GM18499 (cell line): Measurements from ENCODE around the gene METTL26.

Experiments used
- ATAC-seq: cut with Tn5 transposase; IDR thresholded peaks from one replicate; pipeline ENCODE4 v1.9.1; 2021; ENCODE audit warnings: moderate number of reproducible peaks; ENCODE audit not compliant: insufficient read depth, unreplicated experiment

METTL26 gene

DNA sequence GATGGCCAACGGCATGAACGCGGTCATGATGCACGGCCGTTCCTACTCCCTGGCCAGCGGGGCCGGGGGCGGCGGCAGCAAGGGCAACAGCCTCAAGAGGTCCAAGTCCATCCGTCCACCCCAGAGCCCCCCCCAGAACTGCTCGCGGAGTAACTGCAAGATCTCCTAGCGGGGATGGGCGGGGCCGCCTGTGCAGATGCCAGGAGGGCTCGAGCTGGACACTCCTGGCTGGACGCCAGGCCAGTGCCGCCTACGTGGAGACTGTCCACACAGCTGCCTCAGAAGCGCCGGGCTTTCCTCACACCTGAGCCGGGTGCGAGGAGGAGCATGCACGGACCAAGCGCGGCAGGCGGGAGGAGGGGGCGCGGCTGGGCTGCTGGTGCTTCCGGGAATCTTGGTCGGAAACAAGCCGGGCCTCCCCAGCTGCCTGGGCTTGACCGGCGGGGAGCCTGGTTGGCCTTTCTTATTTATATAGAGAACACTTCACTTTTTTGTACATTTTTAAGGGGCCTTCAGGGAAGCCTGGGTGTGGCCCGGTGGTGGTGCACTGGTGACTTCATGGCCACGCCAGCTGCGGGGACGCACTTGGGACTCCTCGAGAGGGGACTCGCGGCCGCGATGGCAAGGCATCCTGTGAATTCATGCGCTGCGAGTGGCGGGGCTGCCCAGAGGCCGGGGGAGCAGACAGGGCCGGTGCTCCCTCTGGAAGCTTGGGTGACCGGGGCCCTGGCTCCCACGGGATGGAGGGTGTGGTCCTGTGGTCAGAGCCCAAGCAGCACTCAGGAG, 8.5 kb downstream of the METTL26 start:
- ATAC-seq: no peak

DNA sequence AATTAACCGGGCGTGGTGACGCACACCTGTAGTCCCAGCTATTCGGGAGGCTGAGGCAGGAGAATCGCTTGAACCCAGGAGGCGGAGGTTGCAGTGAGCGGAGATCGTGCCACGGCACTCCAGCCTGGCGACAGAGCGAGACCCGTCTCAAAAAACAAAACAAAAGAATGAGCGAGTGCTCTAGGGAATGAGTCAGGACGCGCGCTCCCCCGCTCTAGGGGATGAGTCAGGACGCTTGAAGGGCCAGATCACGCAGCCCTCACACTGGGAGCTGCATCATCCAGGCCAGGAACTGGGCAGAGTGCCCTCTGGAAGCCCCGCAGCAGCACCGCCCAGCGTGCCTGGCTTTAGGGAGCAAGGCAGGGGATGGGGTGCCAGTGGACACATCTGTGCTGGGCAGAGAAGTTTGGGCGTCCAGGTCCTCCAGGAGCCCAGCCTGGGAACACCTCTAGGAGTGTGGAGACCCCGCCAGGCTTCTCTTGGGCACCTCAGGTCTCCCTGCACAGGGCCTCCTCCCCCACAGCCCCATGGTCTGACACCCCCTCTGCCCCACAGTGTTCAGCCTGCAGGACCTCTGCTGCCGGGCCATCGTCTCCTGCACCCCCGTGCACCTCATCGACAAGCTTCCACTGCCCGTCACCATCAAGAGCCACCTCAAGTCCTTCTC, 9.2 kb downstream of the METTL26 start:
- ATAC-seq: no peak

DNA sequence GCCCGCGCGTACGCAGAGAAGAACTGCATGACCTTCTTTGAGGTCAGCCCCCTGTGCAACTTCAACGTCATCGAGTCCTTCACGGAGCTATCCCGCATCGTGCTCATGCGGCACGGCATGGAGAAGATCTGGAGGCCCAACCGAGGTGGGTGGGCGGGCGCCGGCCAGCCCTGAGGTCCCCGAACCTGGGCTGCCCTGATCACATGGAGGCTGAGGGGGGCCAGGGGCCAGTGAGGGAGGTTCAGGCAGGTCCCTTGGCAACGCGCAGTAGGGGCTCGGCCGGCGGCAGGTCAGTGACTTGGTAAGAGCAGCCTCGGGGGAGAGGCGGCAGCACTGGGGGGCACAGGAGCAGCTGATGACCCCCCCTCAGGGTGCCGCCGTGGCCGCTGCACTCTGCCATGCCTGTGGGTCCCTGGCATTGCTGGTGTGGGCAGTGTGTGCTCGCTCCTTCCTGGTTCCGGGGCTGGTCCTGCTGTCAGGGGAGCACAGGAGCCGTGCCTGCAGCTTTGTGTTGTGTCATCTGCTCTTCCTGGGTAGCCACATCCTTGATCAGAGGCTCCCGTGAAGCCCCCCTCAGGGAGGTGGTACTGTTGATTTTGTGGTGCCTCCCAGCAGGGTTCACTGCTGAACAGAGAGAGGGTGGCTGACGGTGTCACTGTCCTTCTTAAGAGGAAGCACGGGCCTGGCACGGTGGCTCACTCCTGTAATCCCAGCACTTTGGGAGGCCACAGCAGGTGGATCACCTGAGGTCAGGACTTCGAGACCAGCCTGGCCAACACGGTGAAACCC, 9.9 kb downstream of the METTL26 start:
- ATAC-seq: no peak

DNA sequence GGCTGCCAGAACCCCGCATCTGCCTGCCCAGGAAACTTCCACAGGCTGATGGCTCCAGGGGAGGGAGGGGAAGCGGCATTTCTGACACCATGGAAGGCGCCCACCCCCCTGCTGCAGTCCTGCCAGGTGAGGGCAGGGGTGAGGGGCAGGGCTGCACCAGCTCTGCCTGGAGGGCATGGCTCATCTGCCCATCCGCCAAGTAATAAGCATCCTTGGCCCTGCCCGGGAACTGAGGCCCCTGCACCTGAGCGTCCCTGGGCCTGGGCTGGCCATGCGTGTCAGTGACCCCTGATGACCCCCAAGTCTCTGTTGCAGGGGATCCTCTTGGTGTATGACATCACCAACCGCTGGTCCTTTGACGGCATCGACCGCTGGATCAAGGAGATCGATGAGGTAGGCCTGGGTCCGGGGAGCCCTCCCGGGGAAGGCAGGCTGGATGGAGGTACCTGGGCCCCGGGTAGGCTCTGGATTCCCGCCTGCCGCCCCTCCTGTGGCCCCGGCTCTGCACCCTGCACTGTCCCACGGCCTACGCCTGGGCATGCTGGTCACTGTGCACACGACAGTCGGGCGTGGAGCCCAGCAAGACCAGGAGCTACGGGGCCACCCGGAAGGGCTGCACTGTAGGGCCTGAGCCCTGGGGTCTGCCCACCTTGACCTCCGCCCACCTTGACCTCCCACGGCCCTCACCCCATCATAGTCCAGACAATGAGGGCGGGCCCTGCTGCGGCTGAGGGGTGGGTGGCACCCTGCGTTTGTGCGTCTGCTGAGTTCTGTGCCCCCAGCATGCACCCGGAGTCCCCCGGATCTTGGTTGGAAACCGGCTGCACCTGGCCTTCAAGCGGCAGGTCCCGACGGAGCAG, 10.8 kb downstream of the METTL26 start:
- ATAC-seq: no peak

DNA sequence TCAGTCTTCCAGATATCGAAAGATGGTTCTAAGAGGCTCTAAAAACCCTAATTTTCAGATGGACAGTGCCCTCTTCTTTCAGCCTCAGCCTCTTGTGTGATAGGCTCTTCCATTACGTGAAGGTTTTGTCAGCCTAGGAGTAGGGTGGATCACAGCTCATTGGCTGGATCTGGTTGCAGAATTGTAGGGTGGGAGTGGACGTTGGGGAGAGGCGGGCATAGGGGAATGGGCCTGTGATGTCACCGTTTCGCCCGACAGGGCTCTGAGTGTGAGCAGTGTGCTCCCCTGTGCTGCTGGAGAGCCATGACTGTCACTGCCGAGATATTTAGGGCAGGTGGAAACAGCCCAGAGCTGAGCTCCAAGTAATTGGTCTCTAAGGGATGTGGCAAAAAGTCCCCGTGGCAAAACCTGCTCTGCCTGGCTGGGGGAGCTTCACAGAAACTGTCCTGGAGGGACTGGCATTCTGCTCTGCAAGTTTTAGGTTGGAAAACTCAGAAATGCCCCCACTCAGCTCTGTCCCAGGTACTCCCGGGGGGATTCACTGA, 11.5 kb downstream of the METTL26 start:
- no peak for ATAC-seq

DNA sequence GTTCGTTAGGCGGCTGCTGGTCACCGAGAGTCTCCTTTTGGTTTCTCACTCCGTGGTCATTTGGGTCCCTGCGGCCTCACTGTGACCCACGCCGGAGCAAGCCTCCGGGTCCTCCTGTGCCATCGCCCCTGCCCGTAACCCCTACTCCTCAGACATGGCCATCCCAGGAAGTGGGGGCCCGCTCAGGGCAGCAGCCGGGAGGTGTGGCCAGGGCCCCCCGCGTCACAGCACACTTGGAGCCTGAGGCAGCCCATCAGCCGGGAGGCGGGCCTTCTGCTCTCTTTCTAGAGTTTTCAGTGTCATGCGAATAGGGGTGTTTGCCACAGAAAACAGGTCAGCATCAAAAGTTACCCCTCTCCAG, 13.2 kb downstream of the METTL26 start:
- no peak for ATAC-seq

DNA sequence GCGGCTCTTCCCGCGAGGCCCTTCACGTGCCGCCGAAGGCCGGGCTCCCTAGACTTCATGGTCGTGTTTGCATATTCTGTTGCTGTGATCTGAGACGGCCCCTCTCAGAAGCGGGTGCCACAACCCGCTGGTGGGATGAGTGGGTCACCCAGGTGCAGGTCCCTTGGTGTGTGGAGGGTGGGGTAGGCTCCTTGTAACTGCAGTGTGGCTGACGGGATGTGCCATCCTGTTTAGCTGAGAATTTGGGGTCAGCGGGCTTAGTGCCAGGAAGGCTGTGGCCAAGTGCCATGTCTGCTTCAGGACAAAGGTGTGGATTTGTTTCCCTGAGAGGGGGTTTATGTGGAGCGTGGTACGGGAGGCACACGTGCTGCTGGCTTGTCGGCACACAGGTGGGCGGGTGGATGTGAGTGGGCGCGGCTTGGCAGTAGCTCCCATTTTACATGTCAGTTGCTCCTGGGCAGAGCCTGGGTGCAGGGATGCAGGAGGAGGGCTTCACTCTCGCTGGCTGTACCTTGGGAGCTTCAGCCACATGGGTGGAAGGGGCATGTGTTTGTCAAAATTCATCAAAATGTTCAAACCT, 14.5 kb downstream of the METTL26 start:
- ATAC-seq: no peak

DNA sequence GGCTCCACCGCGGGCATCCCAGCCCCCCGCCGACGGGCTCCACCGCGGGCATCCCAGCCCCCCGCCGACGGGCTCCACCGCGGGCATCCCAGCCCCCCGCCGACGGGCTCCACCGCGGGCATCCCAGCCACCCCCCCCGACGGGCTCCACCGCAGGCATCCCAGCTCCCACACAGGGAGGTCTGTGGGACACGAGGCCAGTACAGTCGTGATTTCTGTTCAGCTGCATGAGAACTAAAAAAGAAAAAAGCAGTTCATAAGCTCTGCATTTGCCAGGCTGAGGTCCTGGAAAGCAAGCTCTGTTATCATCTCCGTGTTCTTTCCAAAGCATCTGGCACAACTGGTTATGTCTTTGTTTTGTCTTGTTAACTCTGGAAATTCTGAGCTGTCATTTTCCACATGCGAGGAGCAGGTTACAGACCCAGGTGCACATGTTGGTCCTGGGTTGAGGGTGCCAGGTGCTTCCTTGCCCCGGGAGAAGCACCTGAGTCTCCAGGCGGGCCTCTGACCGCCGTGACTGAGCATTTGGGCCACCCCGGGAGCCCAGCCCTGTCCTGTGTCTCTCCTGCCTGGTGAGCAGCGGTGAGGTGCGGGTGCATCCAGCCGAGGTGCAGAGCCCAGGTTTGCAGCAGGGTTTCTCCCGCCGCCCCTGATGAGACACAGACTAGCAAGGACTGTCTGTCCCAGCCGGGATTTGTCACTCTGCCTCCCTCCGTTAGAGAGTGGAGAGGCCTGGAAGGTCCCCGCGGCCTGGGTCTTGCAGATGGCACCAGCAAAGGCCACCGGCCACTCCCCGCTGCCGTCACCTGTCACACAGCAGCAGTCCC, 15.2 kb downstream of the METTL26 start:
- ATAC-seq: no peak

DNA sequence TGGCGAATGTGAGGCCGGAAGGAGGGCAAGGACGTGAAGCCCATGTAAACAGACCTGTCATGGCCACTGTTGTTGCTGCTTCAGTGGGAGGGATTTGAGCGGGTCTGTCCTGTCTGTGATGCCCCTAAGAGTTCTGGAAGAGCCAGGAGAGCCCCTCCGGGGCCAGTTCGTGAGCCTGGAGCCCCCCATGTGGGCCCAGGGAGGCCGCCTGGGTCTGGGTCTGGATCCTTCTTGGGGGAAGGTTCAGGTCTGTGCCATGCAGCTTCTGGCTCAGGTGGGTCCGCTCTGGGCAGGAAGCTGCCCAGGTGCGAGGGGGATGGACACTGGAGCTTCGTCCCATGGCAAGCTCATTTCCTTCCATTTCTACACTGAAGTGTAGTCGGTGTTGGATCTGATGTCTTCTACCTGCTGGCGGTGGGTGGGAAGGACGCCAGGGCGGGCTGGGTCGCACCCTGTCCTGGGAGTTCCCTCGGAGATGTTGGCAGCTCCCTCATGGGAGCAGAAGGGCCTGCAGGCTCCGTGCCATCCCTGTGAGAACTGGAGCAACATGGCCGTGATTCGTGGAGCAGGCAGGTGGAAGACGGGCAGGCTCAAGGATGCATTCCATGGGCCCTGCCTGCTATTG, 16.5 kb downstream of the METTL26 start:
- ATAC-seq: no peak

DNA sequence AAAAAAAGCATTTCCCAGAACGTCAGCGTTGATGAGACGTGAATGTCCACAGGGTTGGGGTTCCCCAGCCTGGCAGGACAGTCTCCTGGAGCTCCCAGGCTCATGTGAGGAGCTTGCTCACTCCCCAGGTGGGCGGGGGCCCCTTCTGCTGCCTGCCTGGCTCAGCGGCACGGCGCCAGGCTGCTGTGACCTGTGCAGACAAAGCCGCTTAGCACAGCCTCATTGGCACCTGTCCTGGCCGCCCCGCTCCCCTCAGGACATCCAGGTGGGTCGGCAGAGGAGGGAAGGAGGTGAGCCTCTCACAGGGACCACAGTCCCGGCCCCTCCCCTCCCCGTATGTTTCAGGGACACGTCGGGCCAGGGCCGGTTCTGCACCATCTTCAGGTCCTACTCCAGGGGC, 18.2 kb downstream of the METTL26 start:
- no peak for ATAC-seq

DNA sequence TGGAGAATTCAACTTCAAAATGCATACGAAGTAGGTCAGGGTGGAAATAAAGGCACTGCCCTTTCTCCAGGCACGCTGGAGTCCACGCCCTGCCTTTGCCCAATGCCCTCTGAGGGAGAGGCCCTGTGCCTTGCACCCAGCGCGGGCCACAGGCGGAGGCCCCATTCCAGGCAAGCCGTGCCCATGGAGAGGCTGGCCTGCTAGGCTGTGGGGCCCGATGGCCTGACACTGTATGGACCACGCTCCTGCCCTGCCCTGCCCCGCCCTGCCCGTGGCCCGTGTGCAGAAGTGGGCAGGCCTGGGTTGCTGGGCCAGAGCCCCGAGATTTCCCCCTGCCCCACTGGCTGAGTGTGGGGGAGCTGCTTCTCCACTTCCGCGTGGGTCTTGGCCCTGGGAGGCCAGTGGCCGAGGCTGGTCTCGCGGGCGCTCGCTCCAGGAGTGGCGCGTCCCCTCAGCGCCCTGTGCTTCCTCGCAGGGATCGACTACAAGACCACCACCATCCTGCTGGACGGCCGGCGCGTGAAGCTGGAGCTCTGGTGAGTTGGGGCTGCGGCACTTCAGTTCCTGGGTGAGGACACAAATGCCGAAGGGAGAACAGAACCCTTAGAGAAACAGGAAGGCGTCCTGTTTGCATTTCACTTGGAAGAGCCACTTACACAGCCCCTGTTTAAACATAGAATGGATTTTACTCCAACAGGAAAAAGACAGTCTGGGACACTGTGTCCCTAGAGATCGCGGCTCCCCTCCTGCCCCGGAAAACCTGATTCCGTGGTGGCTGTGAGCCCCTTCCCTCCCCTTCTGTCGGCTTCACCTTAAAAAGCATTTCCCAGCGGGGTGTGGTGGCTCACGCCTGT, 19.1 kb downstream of the METTL26 start:
- ATAC-seq: no peak

DNA sequence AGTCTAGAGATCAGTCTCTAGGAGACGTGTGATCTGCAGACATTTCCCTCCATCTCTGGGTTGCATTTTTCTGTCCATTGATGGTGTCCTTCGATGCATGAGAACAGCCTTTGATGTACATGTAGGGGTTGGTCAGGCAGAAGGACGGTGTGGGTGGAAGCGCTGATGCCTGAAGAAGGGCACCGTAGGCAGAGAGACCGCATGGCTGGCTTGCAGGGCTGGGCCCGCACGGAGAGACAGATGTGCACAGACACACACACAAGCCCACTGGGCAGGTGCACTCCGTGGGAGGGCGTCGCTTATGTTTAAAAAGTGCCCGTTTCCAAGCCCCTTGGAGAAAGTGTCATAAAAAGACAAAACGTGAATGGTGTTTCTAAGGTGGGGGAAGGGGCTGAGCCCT, 21.0 kb downstream of the METTL26 start:
- no peak for ATAC-seq

DNA sequence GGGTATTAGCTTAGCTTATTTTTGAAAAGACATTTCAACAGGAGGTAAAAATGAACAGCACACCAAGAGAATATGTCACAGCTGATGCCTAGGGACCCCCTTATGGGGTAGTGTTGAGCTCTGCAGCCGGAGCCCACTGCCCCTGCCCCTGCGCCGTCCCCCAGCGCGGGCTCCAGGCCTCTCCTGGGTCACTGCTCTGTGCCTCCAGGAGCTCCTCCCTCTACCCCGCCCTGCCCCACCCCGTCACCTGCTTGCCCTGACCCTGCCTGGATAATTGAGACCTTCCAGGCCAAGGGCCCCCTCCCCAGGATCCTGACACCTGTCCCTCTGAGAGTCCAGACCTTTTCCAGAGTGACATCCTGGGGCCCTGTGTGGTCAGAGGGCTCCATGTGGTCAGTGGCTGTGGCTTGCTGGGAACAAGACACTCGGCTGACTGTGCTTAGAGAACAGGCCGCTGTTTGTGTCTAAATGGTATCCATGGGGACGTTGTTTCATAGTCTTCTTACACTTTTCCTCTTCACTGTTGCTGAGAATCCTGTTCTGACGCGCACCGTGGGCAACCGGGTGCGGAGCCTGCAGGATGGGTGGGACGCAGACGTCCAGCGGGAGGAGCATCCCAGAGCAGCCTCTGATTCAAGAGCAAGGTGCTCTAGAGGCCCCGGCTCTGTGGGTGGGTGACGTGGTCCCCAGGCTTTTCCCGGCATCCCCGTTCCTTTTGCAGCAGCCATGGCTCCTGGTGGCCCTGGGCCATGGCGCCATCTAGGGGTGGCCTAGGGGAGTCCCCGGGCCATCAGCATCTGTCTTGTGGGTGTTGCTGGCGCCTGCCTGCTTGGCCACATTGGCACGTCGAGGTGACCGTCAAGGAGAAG, 25.4 kb downstream of the METTL26 start:
- ATAC-seq: no peak

DNA sequence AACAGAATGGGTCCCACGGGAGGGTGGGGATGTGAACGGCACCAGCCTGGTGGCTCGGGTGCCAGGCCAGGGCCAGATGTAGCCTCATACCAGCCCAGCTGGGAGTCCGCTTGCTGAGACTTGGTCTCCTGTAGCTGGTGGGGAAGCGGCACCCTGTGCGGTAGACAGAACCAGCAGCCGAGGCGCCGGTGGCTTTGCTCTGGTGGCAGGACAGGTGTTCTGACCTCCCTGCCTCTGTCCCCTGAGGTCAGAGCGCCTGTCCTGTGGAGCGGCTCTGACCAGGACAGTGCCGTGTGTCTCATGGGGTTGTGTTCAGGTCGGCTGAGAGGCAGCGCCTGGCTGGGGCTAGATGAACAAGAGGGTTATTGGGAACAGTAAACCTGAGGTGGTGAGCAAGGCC, 26.1 kb downstream of the METTL26 start:
- ATAC-seq: no peak

DNA sequence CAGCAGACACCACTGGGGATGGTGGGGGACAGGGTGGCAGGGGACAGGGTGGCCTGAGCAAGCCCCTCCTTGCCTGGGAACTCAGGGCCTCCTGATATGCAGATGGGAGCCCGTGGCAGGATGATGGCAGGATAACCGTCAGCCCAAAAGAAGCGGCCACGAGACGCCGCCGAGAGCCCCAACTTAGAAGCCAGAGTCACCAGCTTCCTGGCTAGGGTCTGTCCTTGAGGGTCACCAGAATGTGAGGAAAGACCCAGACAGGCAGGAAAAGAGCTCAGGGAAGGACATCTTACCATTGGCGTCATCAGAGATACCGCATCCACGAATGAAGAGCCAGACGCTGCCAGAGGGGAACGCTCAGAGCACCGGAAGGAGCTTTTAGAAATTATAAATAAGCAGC, 26.8 kb downstream of the METTL26 start:
- no peak for ATAC-seq

DNA sequence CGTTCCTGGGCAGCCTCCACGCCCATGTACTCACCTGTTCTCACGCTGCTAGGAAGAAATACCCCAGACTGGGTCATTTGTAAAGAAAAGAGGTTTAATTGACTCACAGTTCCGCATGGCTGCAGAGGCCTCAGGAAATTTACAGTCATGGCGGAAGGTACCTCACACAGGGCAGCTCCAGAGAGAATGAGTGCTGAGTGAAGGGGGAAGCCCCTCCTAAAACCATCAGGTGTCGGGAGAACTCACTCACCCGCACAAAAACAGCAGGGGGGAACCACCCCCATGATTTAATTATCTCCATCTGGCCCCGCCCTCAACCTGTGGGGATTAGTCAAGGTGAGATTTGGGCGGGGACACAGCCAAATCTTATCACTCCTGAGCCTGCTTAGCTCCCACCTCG, 28.1 kb downstream of the METTL26 start:
- ATAC-seq: no peak
